Gastroesophageal sphincter (tissue), 4 donors: Measurements from ENCODE around the gene TTBK2. TPM values are rescaled to one million over a fixed set of nuclear protein-coding genes. Genes with fewer than 3 reads are reported as not detected.

Source experiments
- ATAC-seq: fragments of 150-250 bp; one replicate; pipeline ENCODE4 v1.9.1; 2016; ENCODE audit warnings: mild to moderate bottlenecking, moderate library complexity
- H3K27ac ChIP-seq, 4 donors: fragments of 200-600 bp; sonication (generic) in 3 of 4; 1 replicate in 3 of 4; 2 replicates in 1 of 4; pipeline ENCODE4 v1.5.1; 2016 to 2019
- H3K27me3 ChIP-seq: fragments of 200-600 bp; sonication (generic); one replicate; pipeline ENCODE4 v1.5.1; 2019
- H3K36me3 ChIP-seq, 2 donors: fragments of 200-600 bp; sonication (generic); one replicate each; pipeline ENCODE4 v1.5.1; 2019; ENCODE audit warnings: control low read depth in 1 of 2
- H3K4me1 ChIP-seq, 3 donors: fragments of 200-600 bp; sonication (generic); 1 replicate in 2 of 3; 2 replicates in 1 of 3; pipeline ENCODE4 v1.5.1; 2016 to 2019; ENCODE audit warnings: control low read depth in 2 of 3
- H3K4me3 ChIP-seq, 2 donors: fragments of 200-600 bp; sonication (generic); one replicate each; pipeline ENCODE4 v1.5.1; 2019; ENCODE audit warnings: mild to moderate bottlenecking in 1 of 2, moderate library complexity in 1 of 2
- H3K9me3 ChIP-seq, 3 donors: fragments of 200-600 bp; sonication (generic); one replicate each; pipeline ENCODE4 v1.5.1; 2017 to 2019; ENCODE audit warnings: control low read depth in 2 of 3
- EP300 ChIP-seq: sonication (generic); formaldehyde crosslinking; IDR thresholded peaks from one replicate; pipeline ENCODE4 v1.6.1; 2017; ENCODE audit warnings: antibody characterized with exemption, mild to moderate bottlenecking
- POLR2A ChIP-seq, 2 donors: fragments of 450-650 bp; IDR thresholded peaks; one replicate each; pipeline ENCODE4 v1.6.1; 2017; ENCODE audit warnings: antibody characterized with exemption in 2 of 2, mild to moderate bottlenecking in 2 of 2, moderate library complexity in 1 of 2
- POLR2AphosphoS5 ChIP-seq: sonication (generic); formaldehyde crosslinking; IDR thresholded peaks from one replicate; pipeline ENCODE4 v1.6.1; 2017; ENCODE audit warnings: antibody characterized with exemption
- WGBS, 2 donors: methylation state at CpG; one replicate each; pipeline ENCODE4 v1.1.5; 2018; ENCODE audit warnings: low coverage in 1 of 2; 5-methylcytosine and 5-hydroxymethylcytosine counted together
- total RNA-seq, 4 donors: library from RNA; depleted of rRNA; stranded (reverse); fragments of >200 nt; gene quantifications; one replicate each; pipeline ENCODE4 v1.1.0, GENCODE V29; 2016
- TF ChIP-seq, protein P1 (sequence below), 4 experiments: fragments of 200-600 bp in 2 of 4; fragments of 450-650 bp in 2 of 4; sonication (generic) in 1 of 4; IDR thresholded peaks; one replicate each; pipeline ENCODE4 v1.5.1; 2017 to 2019; ENCODE audit warnings: antibody characterized with exemption in 4 of 4, mild to moderate bottlenecking in 2 of 4, moderate library complexity in 2 of 4

TTBK2 gene
- total RNA-seq, 4 donors from 2014 or later, result 21.2 to 24.4 (median 23.2) TPM

DNA sequence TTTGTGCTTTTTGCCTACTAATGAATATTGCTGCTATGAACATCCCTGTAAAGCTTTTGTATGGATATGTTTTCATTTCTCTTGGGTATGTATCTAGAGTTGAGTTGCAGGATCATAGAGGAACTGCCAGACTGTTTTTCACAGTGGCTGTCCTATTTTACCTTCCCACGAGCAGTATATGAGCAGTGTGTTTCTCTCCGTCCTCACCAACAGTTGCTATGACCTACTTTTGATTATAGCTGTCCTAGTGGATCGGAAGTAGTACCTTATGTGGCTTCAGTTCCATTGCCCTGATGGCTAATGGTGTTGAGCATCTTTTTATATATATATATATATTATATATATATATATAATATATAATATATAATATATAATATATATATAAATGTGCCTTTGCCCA is 208.8 kb downstream of the TTBK2 start:
- no peak for TF ChIP-seq POLR2A (IDR thresholded peaks at IDR 0.05)
- TF ChIP-seq EP300, result no peak
- no peak for TF ChIP-seq POLR2AphosphoS5
- TF ChIP-seq, protein P1, sequence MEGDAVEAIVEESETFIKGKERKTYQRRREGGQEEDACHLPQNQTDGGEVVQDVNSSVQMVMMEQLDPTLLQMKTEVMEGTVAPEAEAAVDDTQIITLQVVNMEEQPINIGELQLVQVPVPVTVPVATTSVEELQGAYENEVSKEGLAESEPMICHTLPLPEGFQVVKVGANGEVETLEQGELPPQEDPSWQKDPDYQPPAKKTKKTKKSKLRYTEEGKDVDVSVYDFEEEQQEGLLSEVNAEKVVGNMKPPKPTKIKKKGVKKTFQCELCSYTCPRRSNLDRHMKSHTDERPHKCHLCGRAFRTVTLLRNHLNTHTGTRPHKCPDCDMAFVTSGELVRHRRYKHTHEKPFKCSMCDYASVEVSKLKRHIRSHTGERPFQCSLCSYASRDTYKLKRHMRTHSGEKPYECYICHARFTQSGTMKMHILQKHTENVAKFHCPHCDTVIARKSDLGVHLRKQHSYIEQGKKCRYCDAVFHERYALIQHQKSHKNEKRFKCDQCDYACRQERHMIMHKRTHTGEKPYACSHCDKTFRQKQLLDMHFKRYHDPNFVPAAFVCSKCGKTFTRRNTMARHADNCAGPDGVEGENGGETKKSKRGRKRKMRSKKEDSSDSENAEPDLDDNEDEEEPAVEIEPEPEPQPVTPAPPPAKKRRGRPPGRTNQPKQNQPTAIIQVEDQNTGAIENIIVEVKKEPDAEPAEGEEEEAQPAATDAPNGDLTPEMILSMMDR (IDR thresholded peaks at IDR 0.05), result no peak
- Histone ChIP-seq H3K4me3 (no peak overlapping the region), H3K4me1 (peaks cover 0 to 26% (median 8%) of the 10 kb centered on the region in 3 donors), H3K36me3 (peaks cover 0 to 18% of the 10 kb centered on the region in 2 donors), H3K9me3 (no peaks in the 10 kb centered on the region), H3K27me3 (no peaks in the 10 kb centered on the region), H3K27ac (no peak overlapping the region)
- no peak for ATAC-seq
- WGBS, 2 donors, result 50 to 56% methylated on average over 3 of the region's 3 CpGs

DNA sequence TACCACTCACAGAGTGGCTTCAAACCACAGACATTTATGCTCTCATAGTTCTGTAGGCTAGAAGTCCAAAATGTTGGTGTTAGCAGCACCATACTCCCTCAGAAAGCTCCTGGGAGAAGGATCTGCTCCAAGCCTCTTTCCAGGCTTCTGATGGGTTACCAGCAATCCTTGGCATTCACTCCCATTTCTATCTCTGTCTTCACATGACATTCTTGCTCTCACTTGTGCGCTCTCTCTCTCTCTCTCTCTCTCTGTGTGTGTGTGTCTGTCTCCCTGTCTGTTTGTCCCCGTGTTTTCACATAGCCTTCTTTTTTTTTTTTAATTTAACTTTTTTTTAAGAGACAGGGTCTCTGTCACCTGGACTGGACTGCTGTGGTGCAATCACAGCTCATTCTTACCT is 209.9 kb downstream of the TTBK2 start:
- Histone ChIP-seq H3K4me3 (no peak overlapping the region), H3K9me3 (no peaks in the 10 kb centered on the region), H3K36me3 (peaks cover 0 to 14% of the 10 kb centered on the region in 2 donors), H3K4me1 (peaks cover 0 to 30% (median 8%) of the 10 kb centered on the region in 3 donors), H3K27ac (peak overlapping the region in 1 of 4 donors; percentile 16), H3K27me3 (no peaks in the 10 kb centered on the region)
- TF ChIP-seq POLR2A (IDR thresholded peaks at IDR 0.05) (no peak), POLR2AphosphoS5 (no peak), EP300 (no peak)
- TF ChIP-seq, protein P1 (IDR thresholded peaks at IDR 0.05), result no peak
- WGBS, 2 donors, result 67 to 85% methylated on average over 2 of the region's 2 CpGs
- ATAC-seq, result no peak

DNA sequence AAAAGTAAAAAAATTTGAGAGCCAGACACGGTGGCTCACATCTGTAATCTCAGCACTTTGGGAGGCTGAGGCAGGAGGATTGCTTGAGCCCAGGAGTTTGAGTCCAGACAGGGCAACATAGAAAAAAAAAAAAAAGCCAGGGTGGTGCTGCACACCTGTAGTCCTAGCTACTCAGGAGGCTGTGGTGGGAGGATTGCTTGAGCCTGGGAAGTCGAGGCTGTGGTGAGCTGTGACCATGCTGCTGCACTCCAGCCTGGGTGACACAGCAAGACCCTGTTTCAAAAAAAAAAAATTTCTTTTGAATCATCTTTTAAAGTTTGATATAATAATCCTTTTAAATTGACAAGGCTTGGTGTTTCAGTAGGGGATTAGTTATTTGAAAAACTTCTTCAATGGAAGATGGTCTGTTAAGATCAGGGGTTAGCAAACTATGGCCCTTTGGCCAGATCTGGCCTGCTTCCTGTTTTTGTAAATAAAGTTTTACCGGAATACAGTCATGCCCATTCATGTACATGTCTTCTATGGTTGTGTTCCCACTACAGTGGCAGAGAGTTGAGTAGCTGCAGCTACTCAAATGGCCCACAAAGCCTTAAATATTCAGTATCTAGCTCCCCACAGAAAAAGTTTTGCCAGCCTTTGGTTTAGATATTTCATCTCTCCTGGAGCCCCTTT is 212.6 kb downstream of the TTBK2 start:
- TF ChIP-seq POLR2AphosphoS5, result no peak
- Histone ChIP-seq H3K4me1 (peaks cover 0 to 34% (median 8%) of the 10 kb centered on the region in 3 donors), H3K27ac (peak overlapping the region in 1 of 4 donors; percentile 31), H3K4me3 (no peak overlapping the region), H3K27me3 (no peaks in the 10 kb centered on the region), H3K9me3 (no peaks in the 10 kb centered on the region), H3K36me3 (peaks cover 0 to 14% of the 10 kb centered on the region in 2 donors)
- 78 to 89% methylated on average over 3 of the region's 3 CpGs for WGBS, 2 donors
- ATAC-seq, result no peak

DNA sequence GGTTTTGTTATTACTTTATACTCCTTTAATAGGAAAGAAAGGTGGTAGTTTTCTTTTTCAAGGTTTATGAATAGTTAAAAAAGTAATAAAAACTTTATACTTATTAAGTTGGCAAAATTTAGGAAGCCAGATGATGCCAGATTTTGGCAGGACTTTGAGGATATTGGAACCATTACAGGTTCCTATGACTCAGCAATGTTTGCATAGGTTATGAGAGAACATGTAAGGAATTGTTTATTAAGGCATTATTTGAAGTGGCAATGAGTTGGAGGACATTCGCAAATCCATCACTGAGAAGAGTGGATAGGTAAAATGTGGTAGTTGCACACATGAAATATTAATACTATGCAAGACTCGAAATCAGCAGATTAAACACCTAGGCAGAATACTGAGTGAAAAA is 213.5 kb downstream of the TTBK2 start:
- Histone ChIP-seq H3K27ac (peak overlapping the region in 1 of 4 donors; percentile 31), H3K36me3 (peaks cover 0 to 21% of the 10 kb centered on the region in 2 donors)
- TF ChIP-seq POLR2A (IDR thresholded peaks at IDR 0.05), result no peak
- no peak for TF ChIP-seq EP300
- TF ChIP-seq, protein P1 (IDR thresholded peaks at IDR 0.05), result no peak
- TF ChIP-seq POLR2AphosphoS5, result no peak

DNA sequence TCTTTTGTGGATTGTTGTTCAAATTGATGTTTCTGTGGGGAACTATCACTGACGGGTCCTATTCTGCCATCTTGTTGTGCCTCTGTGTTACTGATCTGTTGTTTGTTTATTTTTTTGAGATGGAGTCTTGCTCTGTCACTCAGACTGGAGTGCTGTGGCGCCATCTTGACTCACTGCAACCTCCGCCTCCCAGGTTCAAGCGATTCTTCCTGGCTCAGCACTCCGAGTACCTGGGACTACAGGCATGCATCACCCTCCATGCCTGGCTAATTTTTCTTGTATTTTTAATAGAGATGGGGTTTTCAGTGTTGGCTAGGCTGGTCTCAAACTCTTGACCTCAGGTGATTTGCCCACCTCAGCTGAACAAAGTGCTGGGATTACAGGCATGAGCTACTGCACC is 215.2 kb downstream of the TTBK2 start:
- Histone ChIP-seq H3K4me3 (no peak overlapping the region), H3K27ac (no peak overlapping the region), H3K36me3 (peaks cover 0 to 31% of the 10 kb centered on the region in 2 donors), H3K4me1 (peaks cover 0 to 29% (median 8%) of the 10 kb centered on the region in 3 donors), H3K9me3 (no peaks in the 10 kb centered on the region), H3K27me3 (no peaks in the 10 kb centered on the region)
- ATAC-seq, result no peak
- 97 to 99% methylated on average over 4 to 5 of the region's 5 CpGs for whole genome bisulfite sequencing, 2 donors
- TF ChIP-seq, protein P1 (IDR thresholded peaks at IDR 0.05), result no peak
- TF ChIP-seq POLR2AphosphoS5, result no peak
- TF ChIP-seq POLR2A (IDR thresholded peaks at IDR 0.05), result no peak

More for the DNA sequence above, 213.5 kb downstream of the TTBK2 start:
- Histone ChIP-seq H3K27me3 (no peaks in the 10 kb centered on the region), H3K4me3 (no peak overlapping the region), H3K9me3 (no peaks in the 10 kb centered on the region), H3K4me1 (peaks cover 0 to 34% (median 8%) of the 10 kb centered on the region in 3 donors)
- ATAC-seq, result no peak
- WGBS, 2 donors, result 50 to 57% methylated on average over 2 of the region's 2 CpGs
